WTC11 (cell line): ENCODE measurements around the gene UBAP2. TPM values are rescaled to one million over a fixed set of nuclear protein-coding genes. Genes with fewer than 3 reads are reported as not detected.

Source experiments
- ATAC-seq: fragments of 200-7000 bp; cut with Tn5 transposase; 2 replicates; pipeline ENCODE4 v1.10.0; 2021; ENCODE audit warnings: mild to moderate bottlenecking, moderate library complexity
- CTCF ChIA-PET: fragments of 300-600 bp; sonication (Branson Sonifier 250); formaldehyde crosslinking; loops from one replicate; lab custom pipeline; 2021; ENCODE audit warnings: antibody characterized with exemption; lab: Charles Lee
- POLR2A ChIA-PET: fragments of 350-600 bp; sonication (Branson Sonifier 250); formaldehyde crosslinking; loops from one replicate; lab custom pipeline; 2021; ENCODE audit warnings: antibody characterized with exemption; lab: Charles Lee
- DNase-seq: peaks from one replicate; pipeline ENCODE4 v3.0.0; 2021; ENCODE audit warnings: low spot score
- H3K27ac Mint-ChIP-seq: 2 replicates; pipeline ENCODE4 v1.8.0; 2021; ENCODE audit warnings: mixed read lengths
- H3K27me3 Mint-ChIP-seq: 2 replicates; pipeline ENCODE4 v1.8.0; 2021; ENCODE audit warnings: low read depth, mild to moderate bottlenecking, moderate library complexity, mixed read lengths
- H3K36me3 Mint-ChIP-seq: 2 replicates; pipeline ENCODE4 v1.8.0; 2021; ENCODE audit warnings: mixed read lengths
- H3K4me1 Mint-ChIP-seq: 2 replicates; pipeline ENCODE4 v1.8.0; 2022; ENCODE audit warnings: mixed read lengths
- H3K4me3 Mint-ChIP-seq: 2 replicates; pipeline ENCODE4 v1.8.0; 2021; ENCODE audit warnings: mild to moderate bottlenecking, moderate library complexity, mixed read lengths
- H3K9me3 Mint-ChIP-seq: 2 replicates; pipeline ENCODE4 v1.8.0; 2021; ENCODE audit warnings: mixed read lengths
- FOXP1 ChIP-seq: sonication (generic); formaldehyde crosslinking; IDR thresholded peaks from 2 replicates; pipeline ENCODE4 v1.8.0; 2022; ENCODE audit warnings: missing genetic modification reagents, mild to moderate bottlenecking, moderate library complexity, borderline replicate concordance
- GABPB1 ChIP-seq: sonication (generic); formaldehyde crosslinking; IDR thresholded peaks from 2 replicates; pipeline ENCODE4 v1.8.1; 2023; ENCODE audit warnings: mild to moderate bottlenecking, missing genetic modification reagents
- HMGA2 ChIP-seq: fragments of 250-450 bp; sonication (Bioruptor Pico); IDR thresholded peaks from 2 replicates; pipeline ENCODE4 v1.4.0; 2021; ENCODE audit warnings: mild to moderate bottlenecking, moderate library complexity
- JUN ChIP-seq: sonication (generic); formaldehyde crosslinking; IDR thresholded peaks from 2 replicates; pipeline ENCODE4 v1.8.0; 2023; ENCODE audit warnings: mild to moderate bottlenecking, missing genetic modification reagents
- MXD4 ChIP-seq: fragments of 250-450 bp; sonication (Bioruptor Pico); IDR thresholded peaks from 2 replicates; pipeline ENCODE4 v1.8.0; 2021; ENCODE audit warnings: mild to moderate bottlenecking, moderate library complexity, borderline replicate concordance
- NR3C1 ChIP-seq: sonication (generic); formaldehyde crosslinking; conservative IDR thresholded peaks from 2 replicates; pipeline ENCODE4 v1.8.1; 2023; ENCODE audit warnings: low read depth, mild to moderate bottlenecking, missing genetic modification reagents
- SMAD3 ChIP-seq: sonication (generic); formaldehyde crosslinking; IDR thresholded peaks from 2 replicates; pipeline ENCODE4 v1.8.0; 2022; ENCODE audit warnings: missing genetic modification reagents, mild to moderate bottlenecking, borderline replicate concordance
- STAT6 ChIP-seq: sonication (generic); formaldehyde crosslinking; conservative IDR thresholded peaks from 2 replicates; pipeline ENCODE4 v1.8.1; 2023; ENCODE audit warnings: mild to moderate bottlenecking, low read depth, missing genetic modification reagents, moderate library complexity
- TEAD4 ChIP-seq: sonication (generic); formaldehyde crosslinking; IDR thresholded peaks from 2 replicates; pipeline ENCODE4 v1.8.0; 2022; ENCODE audit warnings: mild to moderate bottlenecking, missing genetic modification reagents
- ZNF138 ChIP-seq: sonication (generic); formaldehyde crosslinking; conservative IDR thresholded peaks from 2 replicates; pipeline ENCODE4 v1.8.1; 2022; ENCODE audit warnings: mild to moderate bottlenecking, moderate library complexity, missing genetic modification reagents
- total RNA-seq: library from RNA; stranded (reverse); gene quantifications from 3 replicates; pipeline ENCODE4 v1.2.3, GENCODE V29; 2021
- TF ChIP-seq, protein P1 (sequence below): sonication (generic); formaldehyde crosslinking; IDR thresholded peaks from 2 replicates; pipeline ENCODE4 v1.8.0; 2022; ENCODE audit warnings: missing genetic modification reagents
- TF ChIP-seq, protein P2 (sequence below): fragments of 250-450 bp; sonication (Bioruptor Pico); IDR thresholded peaks from 2 replicates; pipeline ENCODE4 v2.1.2; 2022; ENCODE audit warnings: mild to moderate bottlenecking, moderate library complexity
- TF ChIP-seq, protein P3 (sequence below): sonication (generic); formaldehyde crosslinking; IDR thresholded peaks from 2 replicates; pipeline ENCODE4 v1.8.0; 2022; ENCODE audit warnings: mild to moderate bottlenecking, missing genetic modification reagents

Gene UBAP2
- total RNA-seq, 1 experiment from 2014 or later: 63.9 TPM

- TF ChIP-seq, protein P1, sequence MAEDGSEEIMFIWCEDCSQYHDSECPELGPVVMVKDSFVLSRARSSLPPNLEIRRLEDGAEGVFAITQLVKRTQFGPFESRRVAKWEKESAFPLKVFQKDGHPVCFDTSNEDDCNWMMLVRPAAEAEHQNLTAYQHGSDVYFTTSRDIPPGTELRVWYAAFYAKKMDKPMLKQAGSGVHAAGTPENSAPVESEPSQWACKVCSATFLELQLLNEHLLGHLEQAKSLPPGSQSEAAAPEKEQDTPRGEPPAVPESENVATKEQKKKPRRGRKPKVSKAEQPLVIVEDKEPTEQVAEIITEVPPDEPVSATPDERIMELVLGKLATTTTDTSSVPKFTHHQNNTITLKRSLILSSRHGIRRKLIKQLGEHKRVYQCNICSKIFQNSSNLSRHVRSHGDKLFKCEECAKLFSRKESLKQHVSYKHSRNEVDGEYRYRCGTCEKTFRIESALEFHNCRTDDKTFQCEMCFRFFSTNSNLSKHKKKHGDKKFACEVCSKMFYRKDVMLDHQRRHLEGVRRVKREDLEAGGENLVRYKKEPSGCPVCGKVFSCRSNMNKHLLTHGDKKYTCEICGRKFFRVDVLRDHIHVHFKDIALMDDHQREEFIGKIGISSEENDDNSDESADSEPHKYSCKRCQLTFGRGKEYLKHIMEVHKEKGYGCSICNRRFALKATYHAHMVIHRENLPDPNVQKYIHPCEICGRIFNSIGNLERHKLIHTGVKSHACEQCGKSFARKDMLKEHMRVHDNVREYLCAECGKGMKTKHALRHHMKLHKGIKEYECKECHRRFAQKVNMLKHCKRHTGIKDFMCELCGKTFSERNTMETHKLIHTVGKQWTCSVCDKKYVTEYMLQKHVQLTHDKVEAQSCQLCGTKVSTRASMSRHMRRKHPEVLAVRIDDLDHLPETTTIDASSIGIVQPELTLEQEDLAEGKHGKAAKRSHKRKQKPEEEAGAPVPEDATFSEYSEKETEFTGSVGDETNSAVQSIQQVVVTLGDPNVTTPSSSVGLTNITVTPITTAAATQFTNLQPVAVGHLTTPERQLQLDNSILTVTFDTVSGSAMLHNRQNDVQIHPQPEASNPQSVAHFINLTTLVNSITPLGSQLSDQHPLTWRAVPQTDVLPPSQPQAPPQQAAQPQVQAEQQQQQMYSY (CRISPR knock-in tag): no peak
- TF ChIP-seq MXD4 (CRISPR knock-in tag): no peak
- TF ChIP-seq JUN (CRISPR knock-in tag): no peak
- TF ChIP-seq SMAD3: no peak
- no peak for TF ChIP-seq FOXP1 (CRISPR knock-in tag)
Observed at GRCh38 chr9:34001951-34002350, 46.7 kb downstream of the UBAP2 start (continued).

DNA sequence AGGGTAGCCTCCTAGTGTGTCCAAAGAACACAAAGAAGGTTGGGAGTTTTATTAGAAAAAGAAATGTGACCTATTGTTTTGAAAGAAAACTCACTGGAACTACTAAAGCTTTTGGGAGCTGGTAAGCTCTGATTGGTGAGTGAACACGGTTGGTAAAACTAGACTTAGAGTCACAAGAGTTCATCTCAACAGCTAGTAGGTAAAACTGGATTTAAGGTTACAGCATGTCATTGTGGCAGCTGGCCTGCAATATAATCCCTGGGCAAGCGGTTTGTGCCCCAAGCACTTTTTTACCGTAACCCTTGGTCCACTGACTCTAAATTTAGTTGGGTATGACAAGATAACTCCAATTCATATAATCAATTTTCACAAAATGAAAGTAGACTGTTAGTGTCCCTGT, 47.4 kb downstream of the UBAP2 start:
- Mint-ChIP-seq H3K36me3 (peaks cover 30% of the 10 kb centered on the region), H3K4me1 (no peaks in the 10 kb centered on the region), H3K27me3 (no peaks in the 10 kb centered on the region), H3K27ac (no peak overlapping the region), H3K9me3 (no peaks in the 10 kb centered on the region), H3K4me3 (no peak overlapping the region)
- ATAC-seq (no peak), DNase-seq (no peak)
- ChIA-PET POLR2A (no interaction called here), CTCF (no interaction called here)
- TF ChIP-seq ZNF138 (CRISPR knock-in tag): no peak
- TF ChIP-seq, protein P2, sequence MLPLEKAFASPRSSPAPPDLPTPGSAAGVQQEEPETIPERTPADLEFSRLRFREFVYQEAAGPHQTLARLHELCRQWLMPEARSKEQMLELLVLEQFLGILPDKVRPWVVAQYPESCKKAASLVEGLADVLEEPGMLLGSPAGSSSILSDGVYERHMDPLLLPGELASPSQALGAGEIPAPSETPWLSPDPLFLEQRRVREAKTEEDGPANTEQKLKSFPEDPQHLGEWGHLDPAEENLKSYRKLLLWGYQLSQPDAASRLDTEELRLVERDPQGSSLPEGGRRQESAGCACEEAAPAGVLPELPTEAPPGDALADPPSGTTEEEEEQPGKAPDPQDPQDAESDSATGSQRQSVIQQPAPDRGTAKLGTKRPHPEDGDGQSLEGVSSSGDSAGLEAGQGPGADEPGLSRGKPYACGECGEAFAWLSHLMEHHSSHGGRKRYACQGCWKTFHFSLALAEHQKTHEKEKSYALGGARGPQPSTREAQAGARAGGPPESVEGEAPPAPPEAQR (CRISPR knock-in tag): no peak
- no peak for TF ChIP-seq STAT6 (CRISPR knock-in tag)
- TF ChIP-seq, protein P3, sequence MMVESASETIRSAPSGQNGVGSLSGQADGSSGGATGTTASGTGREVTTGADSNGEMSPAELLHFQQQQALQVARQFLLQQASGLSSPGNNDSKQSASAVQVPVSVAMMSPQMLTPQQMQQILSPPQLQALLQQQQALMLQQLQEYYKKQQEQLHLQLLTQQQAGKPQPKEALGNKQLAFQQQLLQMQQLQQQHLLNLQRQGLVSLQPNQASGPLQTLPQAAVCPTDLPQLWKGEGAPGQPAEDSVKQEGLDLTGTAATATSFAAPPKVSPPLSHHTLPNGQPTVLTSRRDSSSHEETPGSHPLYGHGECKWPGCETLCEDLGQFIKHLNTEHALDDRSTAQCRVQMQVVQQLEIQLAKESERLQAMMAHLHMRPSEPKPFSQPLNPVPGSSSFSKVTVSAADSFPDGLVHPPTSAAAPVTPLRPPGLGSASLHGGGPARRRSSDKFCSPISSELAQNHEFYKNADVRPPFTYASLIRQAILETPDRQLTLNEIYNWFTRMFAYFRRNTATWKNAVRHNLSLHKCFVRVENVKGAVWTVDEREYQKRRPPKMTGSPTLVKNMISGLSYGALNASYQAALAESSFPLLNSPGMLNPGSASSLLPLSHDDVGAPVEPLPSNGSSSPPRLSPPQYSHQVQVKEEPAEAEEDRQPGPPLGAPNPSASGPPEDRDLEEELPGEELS (CRISPR knock-in tag): no peak
- TF ChIP-seq TEAD4 (CRISPR knock-in tag): no peak
- TF ChIP-seq GABPB1 (CRISPR knock-in tag): no peak

DNA sequence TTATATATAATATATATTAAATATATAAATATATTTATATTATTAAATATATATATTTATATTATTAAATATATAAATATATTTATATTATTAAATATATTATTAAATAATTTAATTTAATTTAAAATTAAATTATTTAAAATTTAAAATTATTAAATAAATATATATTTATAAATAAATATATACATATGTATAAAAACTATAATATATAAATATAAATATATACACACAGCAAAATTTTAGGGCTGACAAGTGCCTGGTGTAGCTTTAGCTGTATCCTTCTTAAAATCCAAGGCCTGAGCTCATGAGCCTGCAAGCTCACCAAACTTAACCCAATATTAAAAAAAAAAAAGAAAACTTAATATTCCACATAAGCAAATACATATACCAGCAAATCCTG, 53.2 kb downstream of the UBAP2 start:
- no peaks in the 10 kb centered on the region for H3K27me3 Mint-ChIP-seq
- no peak for ATAC-seq
- POLR2A ChIA-PET: no interaction called here

More for the DNA sequence above, 53.2 kb downstream of the UBAP2 start:
- TF ChIP-seq, protein P3 (CRISPR knock-in tag): no peak
- peak; percentile 93; the same call in 1 of the 2 replicates for TF ChIP-seq HMGA2 (CRISPR knock-in tag)
- TF ChIP-seq JUN (CRISPR knock-in tag): no peak
- TF ChIP-seq NR3C1: no peak
- Mint-ChIP-seq H3K4me1 (no peaks in the 10 kb centered on the region), H3K4me3 (no peak overlapping the region), H3K27ac (no peak overlapping the region), H3K36me3 (peaks cover 29% of the 10 kb centered on the region), H3K9me3 (no peaks in the 10 kb centered on the region)
- CTCF ChIA-PET: no interaction called here
- DNase-seq: no peak
